HL-60 (cell line): ENCODE data around the gene PDE11A.

Experiments
- CTCF ChIP-seq: IDR thresholded peaks from one replicate; pipeline ENCODE4 v1.5.1; 2011; ENCODE audit warnings: low read length, control low read depth, inconsistent platforms; ENCODE audit not compliant: insufficient read depth
- GABPA ChIP-seq: IDR thresholded peaks from 2 replicates; pipeline ENCODE4 v1.6.1; 2012; ENCODE audit warnings: low read depth
- REST ChIP-seq: IDR thresholded peaks from 2 replicates; pipeline ENCODE4 v1.6.1; 2012; ENCODE audit warnings: low read depth; ENCODE audit not compliant: insufficient replicate concordance

- TF ChIP-seq CTCF (no peak), REST (no peak), GABPA (no peak)
Measured at GRCh38 chr2:177675825-177676224, 396.8 kb downstream of the PDE11A start.
